Measurements from ENCODE around the gene EVI2B. TPM values are rescaled to one million over a fixed set of nuclear protein-coding genes. Genes with fewer than 3 reads are reported as not detected.
"Not testable (repeated sequence)": the region's sequence is repeated elsewhere in the genome, so short reads cannot be mapped to it uniquely, and the experiment has no call there.

Gene EVI2B
- total RNA-seq, 4 donors from 2014 or later = 3.0 to 11.8 (median 4.8) TPM

DNA sequence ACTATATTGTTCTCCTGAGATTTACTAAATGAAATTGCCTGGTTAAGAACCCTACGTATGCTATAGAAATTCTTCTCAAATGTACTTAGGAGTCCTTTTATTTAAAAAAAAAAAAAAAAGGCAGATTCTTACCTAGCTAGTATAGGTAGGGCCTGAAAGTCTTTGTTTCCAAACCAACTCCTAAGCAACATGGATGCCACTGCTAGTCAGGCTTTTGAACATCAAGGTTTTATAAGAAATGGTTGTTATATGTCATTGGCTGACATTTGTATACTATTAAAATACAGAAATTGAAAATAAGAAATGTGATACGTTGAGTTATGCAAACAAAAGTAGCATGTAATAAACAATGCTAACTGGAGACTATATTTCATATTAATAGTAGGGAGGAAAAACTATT lies 6.4 kb upstream of the EVI2B start:
- Histone ChIP-seq H3K27me3 (no peaks in the 10 kb centered on the region), H3K4me3 (replicated peaks in 1 of 3) (no peak overlapping the region), H3K9me3 (no peaks in the 10 kb centered on the region), H3K4me1 (peaks cover 0 to 3% of the 10 kb centered on the region in 2 donors), H3K36me3 (no peaks in the 10 kb centered on the region), H3K27ac (no peak overlapping the region)
- TF ChIP-seq, protein P1, sequence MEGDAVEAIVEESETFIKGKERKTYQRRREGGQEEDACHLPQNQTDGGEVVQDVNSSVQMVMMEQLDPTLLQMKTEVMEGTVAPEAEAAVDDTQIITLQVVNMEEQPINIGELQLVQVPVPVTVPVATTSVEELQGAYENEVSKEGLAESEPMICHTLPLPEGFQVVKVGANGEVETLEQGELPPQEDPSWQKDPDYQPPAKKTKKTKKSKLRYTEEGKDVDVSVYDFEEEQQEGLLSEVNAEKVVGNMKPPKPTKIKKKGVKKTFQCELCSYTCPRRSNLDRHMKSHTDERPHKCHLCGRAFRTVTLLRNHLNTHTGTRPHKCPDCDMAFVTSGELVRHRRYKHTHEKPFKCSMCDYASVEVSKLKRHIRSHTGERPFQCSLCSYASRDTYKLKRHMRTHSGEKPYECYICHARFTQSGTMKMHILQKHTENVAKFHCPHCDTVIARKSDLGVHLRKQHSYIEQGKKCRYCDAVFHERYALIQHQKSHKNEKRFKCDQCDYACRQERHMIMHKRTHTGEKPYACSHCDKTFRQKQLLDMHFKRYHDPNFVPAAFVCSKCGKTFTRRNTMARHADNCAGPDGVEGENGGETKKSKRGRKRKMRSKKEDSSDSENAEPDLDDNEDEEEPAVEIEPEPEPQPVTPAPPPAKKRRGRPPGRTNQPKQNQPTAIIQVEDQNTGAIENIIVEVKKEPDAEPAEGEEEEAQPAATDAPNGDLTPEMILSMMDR (IDR thresholded peaks at IDR 0.05) = no peak
- intact Hi-C loops (cut with DNase I) = no loop called here
- DNase-seq = no peak
- 88 to 91% methylated on average over 2 of the region's 2 CpGs for WGBS, 2 donors

- DNase-seq = no peak
- H3K4me3 ChIP-seq (replicated peaks in 1 of 3) = no peak overlapping the region
- no peaks in the 10 kb centered on the region for H3K9me3 ChIP-seq
- no peaks in the 10 kb centered on the region for H3K27me3 ChIP-seq
- no peaks in the 10 kb centered on the region for H3K36me3 ChIP-seq
- TF ChIP-seq POLR2A (IDR thresholded peaks at IDR 0.05) = no peak
- TF ChIP-seq, protein P1 (IDR thresholded peaks at IDR 0.05) = no peak
- 80 to 89% methylated on average over 5 of the region's 5 CpGs for WGBS, 2 donors
- H3K4me1 ChIP-seq = peaks cover 0 to 3% of the 10 kb centered on the region in 2 donors
- peak overlapping the region in 1 of 3 donors; percentile 10 for H3K27ac ChIP-seq
- intact Hi-C loops (cut with DNase I) = no loop called here
Observed at GRCh38 chr17:31318851-31319661, 5.2 kb upstream of the EVI2B start.

DNA sequence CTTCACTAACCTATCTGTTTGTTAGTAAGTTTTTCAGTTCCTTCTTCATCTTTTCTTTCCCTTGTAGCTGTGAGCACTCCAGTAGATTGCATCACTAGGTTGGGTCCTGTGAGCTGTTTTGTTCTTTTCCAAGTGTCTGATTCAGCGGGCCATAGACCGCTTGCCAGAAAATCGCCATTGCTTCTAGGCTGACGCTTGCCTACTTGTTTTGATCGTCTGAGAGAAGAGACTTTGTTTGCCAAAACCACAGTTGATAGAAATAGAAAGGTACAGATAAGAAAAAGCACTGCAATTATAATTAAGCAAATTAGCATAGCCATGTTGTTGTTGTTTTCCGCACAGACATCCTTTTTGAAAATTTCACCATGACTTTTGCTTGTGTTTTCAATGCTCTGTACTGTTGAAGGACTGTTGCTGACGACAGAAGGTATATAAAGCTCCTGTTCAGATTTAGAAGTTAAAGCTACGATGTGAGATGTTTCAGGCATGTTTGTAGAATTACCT lies 4.5 kb upstream of the EVI2B start:
- H3K4me3 ChIP-seq (replicated peaks in 1 of 3) = no peak overlapping the region
- peaks cover 0 to 3% of the 10 kb centered on the region in 2 donors for H3K4me1 ChIP-seq
- H3K9me3 ChIP-seq = no peaks in the 10 kb centered on the region
- WGBS, 2 donors = 71 to 83% methylated on average over 8 of the region's 8 CpGs
- peak; percentile 40 to 55 for DNase-seq
- H3K27me3 ChIP-seq = no peaks in the 10 kb centered on the region
- no peaks in the 10 kb centered on the region for H3K36me3 ChIP-seq
- peak overlapping the region in 2 of 3 donors; percentile 12 to 29 for H3K27ac ChIP-seq
- intact Hi-C loops (cut with DNase I) = no loop called here
- TF ChIP-seq, protein P1 (IDR thresholded peaks at IDR 0.05) = no peak
- TF ChIP-seq POLR2A (IDR thresholded peaks at IDR 0.05) = no peak

GRCh38 chr17:31314782-31315100 lies 887 bp upstream of the EVI2B start:
- no peaks in the 10 kb centered on the region for H3K9me3 ChIP-seq
- intact Hi-C loops (cut with DNase I) = no loop called here
- DNase-seq = no peak
- 88 to 94% methylated on average over 3 of the region's 3 CpGs for WGBS, 2 donors
- H3K27ac ChIP-seq = no peak overlapping the region
- H3K27me3 ChIP-seq = no peaks in the 10 kb centered on the region
- H3K4me3 ChIP-seq (replicated peaks in 1 of 3) = no peak overlapping the region
- H3K4me1 ChIP-seq = peaks cover 0 to 3% of the 10 kb centered on the region in 2 donors
- no peaks in the 10 kb centered on the region for H3K36me3 ChIP-seq
- TF ChIP-seq, protein P1 (IDR thresholded peaks at IDR 0.05) = no peak
- TF ChIP-seq POLR2A (IDR thresholded peaks at IDR 0.05) = no peak

- H3K4me3 ChIP-seq (replicated peaks in 1 of 3); H3K27ac ChIP-seq; H3K9me3 ChIP-seq; DNase-seq; intact Hi-C loops (cut with DNase I); H3K27me3 ChIP-seq; H3K4me1 ChIP-seq; H3K36me3 ChIP-seq: not testable (repeated sequence)
- 82 to 87% methylated on average over 7 of the region's 7 CpGs for WGBS, 2 donors
Observed at GRCh38 chr17:31312223-31312622, 1.6 kb downstream of the EVI2B start.

All from thyroid gland (tissue), 4 donors.